Nephron progenitor cell (in vitro differentiated cells): ENCODE results near the gene ACTA1.

Experiments
- DNase-seq: peaks from one replicate; pipeline ENCODE4 v3.0.0; 2021
- H3K27ac Mint-ChIP-seq: 2 replicates; pipeline ENCODE4 v1.8.0; 2021; ENCODE audit warnings: mild to moderate bottlenecking, moderate library complexity, mixed read lengths
- H3K27me3 Mint-ChIP-seq: 2 replicates; pipeline ENCODE4 v1.8.0; 2021; ENCODE audit warnings: mild to moderate bottlenecking, low read depth, mixed read lengths; ENCODE audit not compliant: poor library complexity
- H3K36me3 Mint-ChIP-seq: 2 replicates; pipeline ENCODE4 v1.8.0; 2021; ENCODE audit warnings: low read depth, mixed read lengths
- H3K4me1 Mint-ChIP-seq: 2 replicates; pipeline ENCODE4 v1.8.0; 2021; ENCODE audit warnings: mixed read lengths
- H3K4me3 Mint-ChIP-seq: 2 replicates; pipeline ENCODE4 v1.8.0; 2021; ENCODE audit warnings: mild to moderate bottlenecking, moderate library complexity, mixed read lengths
- H3K9me3 Mint-ChIP-seq: 2 replicates; pipeline ENCODE4 v1.8.0; 2021; ENCODE audit warnings: mild to moderate bottlenecking, moderate library complexity, mixed read lengths
- CTCF ChIP-seq: fragments of 200-600 bp; sonication (generic); IDR thresholded peaks from 2 replicates; pipeline ENCODE4 v1.5.0; 2021; ENCODE audit warnings: antibody characterized with exemption

The ACTA1 gene

GRCh38 chr1:229474509-229474908 is 40.6 kb upstream of the ACTA1 start:
- peaks cover 70% of the 10 kb centered on the region for H3K36me3 Mint-ChIP-seq
- H3K9me3 Mint-ChIP-seq: no peaks in the 10 kb centered on the region
- no peaks in the 10 kb centered on the region for H3K27me3 Mint-ChIP-seq
- no peak overlapping the region for H3K4me3 Mint-ChIP-seq
- no peak for DNase-seq
- no peak overlapping the region for H3K27ac Mint-ChIP-seq
- H3K4me1 Mint-ChIP-seq: peaks cover 20% of the 10 kb centered on the region
- TF ChIP-seq CTCF: no peak

- Mint-ChIP-seq H3K27me3 (no peaks in the 10 kb centered on the region), H3K4me3 (no peak overlapping the region), H3K36me3 (peaks cover 56% of the 10 kb centered on the region), H3K4me1 (peaks cover 9% of the 10 kb centered on the region), H3K27ac (peak overlapping the region; percentile 38), H3K9me3 (no peaks in the 10 kb centered on the region)
- no peak for DNase-seq
- TF ChIP-seq CTCF: no peak
Measured at GRCh38 chr1:229471175-229471574, 37.3 kb upstream of the ACTA1 start.

- TF ChIP-seq CTCF: no peak
- Mint-ChIP-seq H3K36me3 (peaks cover 50% of the 10 kb centered on the region), H3K27ac (no peak overlapping the region), H3K4me1 (peaks cover 5% of the 10 kb centered on the region), H3K27me3 (no peaks in the 10 kb centered on the region), H3K4me3 (no peak overlapping the region), H3K9me3 (no peaks in the 10 kb centered on the region)
- DNase-seq: no peak
Measured at GRCh38 chr1:229470406-229471043, 36.6 kb upstream of the ACTA1 start.

- peaks cover 64% of the 10 kb centered on the region for H3K36me3 Mint-ChIP-seq
- no peak overlapping the region for H3K27ac Mint-ChIP-seq
Measured at GRCh38 chr1:229466887-229467286, 33.0 kb upstream of the ACTA1 start.

GRCh38 chr1:229464672-229465071 is 30.8 kb upstream of the ACTA1 start:
- TF ChIP-seq CTCF: no peak
- Mint-ChIP-seq H3K36me3 (peaks cover 69% of the 10 kb centered on the region), H3K4me3 (no peak overlapping the region), H3K9me3 (no peaks in the 10 kb centered on the region), H3K27me3 (no peaks in the 10 kb centered on the region), H3K4me1 (no peaks in the 10 kb centered on the region), H3K27ac (no peak overlapping the region)
- no peak for DNase-seq

More at GRCh38 chr1:229466887-229467286, 33.0 kb upstream of the ACTA1 start:
- H3K4me1 Mint-ChIP-seq: no peaks in the 10 kb centered on the region
- H3K27me3 Mint-ChIP-seq: no peaks in the 10 kb centered on the region
- no peak for TF ChIP-seq CTCF
- DNase-seq: no peak
- H3K9me3 Mint-ChIP-seq: no peaks in the 10 kb centered on the region
- no peak overlapping the region for H3K4me3 Mint-ChIP-seq

- Mint-ChIP-seq H3K4me1 (no peaks in the 10 kb centered on the region), H3K27ac (no peak overlapping the region), H3K9me3 (no peaks in the 10 kb centered on the region), H3K36me3 (peaks cover 75% of the 10 kb centered on the region), H3K27me3 (no peaks in the 10 kb centered on the region), H3K4me3 (no peak overlapping the region)
- no peak for TF ChIP-seq CTCF
- no peak for DNase-seq
Measured at GRCh38 chr1:229461032-229461668, 27.3 kb upstream of the ACTA1 start.
